ENCODE measurements around the gene C3AR1.
"Not testable (repeated sequence)": the region's sequence is repeated elsewhere in the genome, so short reads cannot be mapped to it uniquely, and the experiment has no call there.

Gene C3AR1

DNA sequence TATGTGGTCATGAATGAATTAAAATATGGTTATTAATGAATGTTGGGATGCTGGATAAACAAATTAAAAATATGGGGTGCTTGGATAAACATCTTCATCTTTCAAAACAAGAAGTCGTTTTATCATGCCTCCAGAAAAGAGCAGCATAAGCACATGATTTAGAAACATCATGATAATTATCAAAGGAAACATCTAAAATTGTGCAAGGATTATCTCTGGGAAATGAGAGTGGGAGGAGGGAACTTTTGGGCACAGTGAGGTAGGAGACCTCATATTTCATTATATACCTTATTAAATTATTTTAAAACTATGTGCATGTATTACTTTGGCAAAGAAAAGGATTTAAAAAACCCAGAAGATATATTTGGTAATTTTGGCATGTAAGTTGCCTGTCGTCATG lies 8.9 kb downstream of the C3AR1 start:
- no peak for DNase-seq (ENCODE audit: low read depth)

DNA sequence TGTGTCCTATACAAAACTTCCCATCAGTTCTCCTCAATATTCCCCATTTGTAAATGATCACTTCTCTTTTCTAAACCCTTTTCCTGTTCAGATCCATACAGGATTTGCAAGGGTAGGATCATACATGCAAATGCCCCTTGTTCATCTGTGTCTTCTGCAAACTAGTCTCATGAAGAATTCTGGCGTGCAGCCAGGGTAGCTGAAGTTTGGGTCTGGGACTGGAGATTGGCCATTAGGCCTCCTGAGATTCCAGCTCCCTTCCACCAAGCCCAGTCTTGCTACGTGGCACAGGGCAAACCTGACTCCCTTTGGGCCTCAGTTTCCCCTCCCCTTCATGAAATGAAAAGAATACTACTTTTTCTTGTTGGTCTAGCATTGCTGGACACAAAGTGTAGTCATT lies 11.3 kb downstream of the C3AR1 start:
- DNase-seq (ENCODE audit: low read depth): no peak

DNA sequence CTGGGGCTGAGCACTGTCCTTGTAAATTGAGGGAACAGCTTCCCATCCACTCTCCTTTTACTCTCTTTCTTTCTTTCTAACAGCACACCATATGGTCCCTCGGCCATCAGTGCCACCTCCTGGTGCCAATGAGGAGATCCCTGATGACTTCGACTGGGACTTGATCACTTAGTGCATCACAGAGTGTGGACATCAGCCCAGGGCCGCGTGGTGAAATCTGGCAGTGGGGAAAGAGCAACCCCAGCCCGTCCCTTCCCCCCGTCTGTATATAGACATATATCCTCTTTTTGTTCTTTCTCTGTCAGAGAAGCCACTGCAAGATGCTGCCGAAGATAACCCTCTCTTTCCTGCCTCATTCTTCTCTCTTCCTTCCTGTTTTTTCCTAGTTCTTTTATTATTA lies 13.5 kb downstream of the C3AR1 start:
- no peak for DNase-seq (ENCODE audit: low read depth)

DNA sequence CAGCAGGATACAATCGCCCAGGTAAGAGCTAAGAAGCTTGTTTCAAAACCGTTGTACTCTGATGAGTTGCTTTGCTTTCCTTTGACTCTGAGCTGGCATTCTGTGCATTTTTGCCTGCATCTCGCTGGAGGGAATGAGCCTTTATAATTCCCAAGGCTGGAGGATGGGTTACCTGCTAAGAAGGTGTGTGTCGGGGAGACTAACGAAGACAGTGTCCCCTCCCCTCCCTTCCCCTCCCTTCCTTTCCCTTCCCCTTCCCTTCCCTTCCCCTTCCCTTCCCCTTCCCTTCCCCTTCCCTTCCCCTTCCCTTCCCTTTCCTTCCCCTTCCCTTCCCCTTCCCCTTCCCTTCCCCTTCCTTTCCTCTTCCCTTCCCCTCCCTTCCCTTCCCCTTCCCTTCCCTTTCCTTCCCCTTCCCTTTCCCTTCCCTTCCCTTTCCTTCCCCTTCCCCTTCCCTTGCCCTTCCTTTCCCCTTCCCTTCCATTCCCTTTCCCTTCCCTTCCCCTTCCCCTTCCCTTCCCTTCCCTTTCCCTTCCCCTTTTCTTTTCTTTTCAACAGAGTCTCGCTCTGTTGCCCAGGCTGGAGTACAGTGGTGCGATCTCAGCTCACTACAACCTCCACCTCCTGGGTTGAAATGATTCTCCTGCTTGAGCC lies 15.4 kb downstream of the C3AR1 start:
- no peak for DNase-seq (ENCODE audit: low read depth)

DNA sequence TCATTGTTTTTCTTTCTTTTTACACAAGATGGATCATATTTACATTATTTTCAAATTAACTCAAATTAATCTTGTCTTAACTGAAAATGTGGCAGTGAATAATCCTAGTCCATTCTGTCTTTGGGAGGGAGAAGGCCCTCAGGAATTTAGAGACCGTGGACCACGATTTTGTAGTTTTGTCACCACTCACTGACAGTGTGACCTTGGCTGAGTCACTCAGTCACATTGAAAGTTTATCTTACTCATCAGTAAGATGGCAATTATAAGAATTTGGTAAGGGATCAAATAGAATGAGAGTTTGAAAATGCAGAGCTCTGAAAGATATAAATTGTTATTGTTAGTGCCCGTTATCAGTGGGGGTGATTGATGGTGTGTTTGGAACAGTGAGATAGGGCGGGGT lies 17.3 kb downstream of the C3AR1 start:
- no peak for DNase-seq (ENCODE audit: low read depth)

GRCh38 chr12:8047842-8048241 lies 18.3 kb downstream of the C3AR1 start:
- DNase-seq (ENCODE audit: low read depth): no peak

GRCh38 chr12:8045952-8046944 lies 19.9 kb downstream of the C3AR1 start:
- DNase-seq (ENCODE audit: low read depth): peak; percentile 70

DNA sequence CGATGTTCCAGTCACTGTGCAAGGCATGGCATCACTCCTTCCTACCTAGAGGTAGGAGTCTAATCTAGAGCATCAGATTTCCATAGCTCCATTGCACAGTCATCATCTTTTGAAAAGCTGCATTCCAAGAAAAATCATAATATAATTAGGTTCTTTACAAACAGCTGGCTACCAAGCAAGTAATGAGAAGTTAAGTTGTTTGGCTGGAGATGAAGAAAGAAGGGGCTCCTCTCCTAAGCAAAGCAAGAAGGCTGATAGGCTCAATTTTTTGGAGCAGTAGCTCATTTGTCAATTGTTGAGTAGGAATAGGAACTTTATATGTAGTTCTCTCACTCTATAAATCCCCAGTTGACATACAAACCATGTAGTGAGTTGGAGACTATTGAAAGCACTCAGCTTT lies 25.4 kb downstream of the C3AR1 start:
- no peak for DNase-seq (ENCODE audit: low read depth)

GRCh38 chr12:8038659-8039114 lies 27.5 kb downstream of the C3AR1 start:
- DNase-seq (ENCODE audit: low read depth): no peak

DNA sequence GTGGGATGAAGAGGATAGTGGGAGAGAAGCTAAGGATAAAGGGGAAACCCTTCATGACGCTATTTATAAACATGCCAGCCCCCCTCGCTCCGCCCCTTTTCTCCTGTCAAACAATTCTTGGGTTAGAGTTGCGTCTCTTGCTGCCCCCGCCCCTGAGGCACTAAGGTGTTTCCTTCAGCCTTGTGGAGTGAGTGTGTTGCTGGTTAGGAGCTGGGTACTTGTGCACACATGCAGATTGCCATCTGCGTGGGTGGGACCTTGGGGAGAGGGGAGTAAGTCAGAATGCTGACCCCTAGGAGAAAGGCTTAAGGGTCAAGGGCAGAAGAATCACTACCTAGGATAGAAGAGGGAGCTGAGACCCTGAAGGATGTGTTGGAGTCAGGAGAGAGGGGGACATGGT lies 28.2 kb downstream of the C3AR1 start:
- no peak for DNase-seq (ENCODE audit: low read depth)

DNA sequence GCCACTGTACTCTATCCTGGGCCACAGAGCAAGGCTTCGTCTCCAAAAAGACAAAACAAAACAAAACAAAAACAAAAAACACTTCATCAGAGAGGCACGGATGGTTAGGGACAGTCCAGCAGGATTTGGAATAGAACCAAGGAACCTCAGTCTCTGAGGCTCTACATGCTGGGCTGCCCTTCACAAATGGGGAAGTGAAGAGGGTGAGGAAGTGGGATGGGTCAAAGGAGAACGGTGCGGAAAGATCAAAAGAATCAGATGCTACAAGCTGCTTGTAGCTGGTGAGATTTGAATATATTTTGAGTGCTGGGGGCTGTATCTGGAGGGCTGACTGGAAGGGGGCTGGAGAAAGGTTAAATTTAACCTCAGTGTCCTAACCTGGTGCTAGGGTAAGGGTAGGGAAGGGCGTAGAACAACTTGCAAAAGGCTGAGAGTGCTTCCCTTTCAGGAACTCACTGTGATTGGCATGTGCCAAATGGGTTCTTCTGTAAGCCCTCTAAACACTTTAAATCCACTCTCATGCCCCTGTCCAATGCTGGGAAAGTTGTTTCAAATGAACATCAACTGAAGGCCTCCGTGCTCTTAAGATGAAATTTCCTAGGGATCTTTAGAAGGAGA lies 29.0 kb downstream of the C3AR1 start:
- DNase-seq (ENCODE audit: low read depth): no peak

DNA sequence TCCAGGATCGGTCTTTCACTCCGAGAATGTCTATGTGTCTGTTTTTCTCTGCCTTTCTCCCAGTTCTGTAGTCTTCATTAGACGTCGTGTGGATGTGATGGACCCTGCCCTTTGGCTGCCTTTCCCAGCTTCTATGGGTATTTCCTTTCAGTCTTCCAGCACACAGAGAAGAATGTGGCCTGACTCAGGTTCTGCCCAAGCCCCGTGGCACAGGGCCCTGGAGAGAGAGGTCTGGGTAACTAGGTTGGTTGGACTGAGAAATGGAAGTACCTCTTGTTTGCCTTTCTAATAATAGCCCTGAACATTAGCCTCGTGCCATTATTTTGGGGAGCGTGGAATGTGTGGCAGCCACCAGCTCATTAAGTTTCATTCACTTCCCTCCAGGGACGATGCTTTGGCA lies 29.8 kb downstream of the C3AR1 start:
- no peak for DNase-seq (ENCODE audit: low read depth)

GRCh38 chr12:8035440-8036010 lies 30.6 kb downstream of the C3AR1 start:
- DNase-seq (ENCODE audit: low read depth): no peak

DNA sequence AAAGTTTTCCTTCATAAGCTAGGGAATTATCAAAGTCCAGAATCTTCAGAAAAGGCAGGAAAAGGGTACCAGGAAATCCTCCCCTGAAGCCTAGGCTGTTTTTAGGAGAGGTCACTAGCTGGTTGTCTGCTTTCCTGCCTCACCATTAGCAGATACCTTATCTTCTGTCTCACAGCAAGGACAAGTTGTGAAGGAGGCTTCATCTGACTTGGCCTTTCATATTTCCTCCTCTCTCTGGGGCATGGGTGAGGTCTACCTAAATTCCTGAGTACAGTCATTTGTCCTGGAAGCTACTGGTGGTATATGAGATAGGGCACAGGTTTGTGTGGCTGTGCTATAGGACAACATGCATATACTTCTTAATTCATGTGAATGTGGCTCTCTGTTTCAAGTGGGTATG lies 31.4 kb downstream of the C3AR1 start:
- no peak for DNase-seq (ENCODE audit: low read depth)

DNA sequence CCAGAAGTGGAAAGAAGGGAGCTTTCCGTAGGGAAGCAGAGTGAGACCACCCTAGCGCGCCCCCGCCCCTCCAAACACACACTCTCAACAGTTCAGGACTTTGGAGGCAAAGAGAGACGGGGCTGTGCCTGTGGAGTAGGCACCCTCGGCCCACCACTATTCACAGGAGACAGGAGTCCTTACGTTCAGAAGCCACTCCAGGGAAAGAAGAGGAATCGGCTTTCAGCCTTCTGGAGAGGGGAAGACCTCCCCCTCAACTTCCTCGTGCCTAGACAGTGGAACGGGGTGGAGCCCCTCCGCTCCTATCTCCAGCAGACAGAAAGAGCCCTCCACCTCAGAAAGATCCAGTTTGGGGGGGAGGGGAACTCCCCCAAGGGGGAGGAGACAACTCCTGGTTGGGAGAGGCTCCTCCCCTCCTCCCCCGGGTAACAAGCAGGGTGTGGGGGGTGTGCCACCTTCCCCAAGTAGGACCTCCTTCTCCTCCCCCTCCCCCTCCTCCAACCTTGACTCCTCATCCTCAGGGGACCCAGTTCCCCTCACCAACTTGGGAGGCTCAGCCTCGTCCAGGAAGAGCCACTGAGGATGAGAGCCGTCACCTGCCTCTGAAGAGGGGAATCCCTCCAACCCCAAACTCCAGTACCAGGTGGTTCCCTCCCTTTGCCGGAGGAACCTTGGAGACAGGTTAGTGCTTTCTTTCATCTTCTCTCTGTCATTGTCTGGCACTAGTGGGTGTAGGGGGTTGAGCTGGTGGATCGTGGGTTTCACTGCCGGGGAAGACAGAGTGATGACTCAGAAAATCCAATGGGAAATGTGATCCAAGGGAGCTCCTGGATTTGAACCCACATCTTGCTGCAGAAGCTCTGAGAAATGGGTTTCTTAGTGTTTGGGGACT lies 32.8 kb downstream of the C3AR1 start:
- no peak for DNase-seq (ENCODE audit: low read depth)

GRCh38 chr12:8032242-8033152 lies 33.7 kb downstream of the C3AR1 start, which contains the start of gene FOXJ2:
TSS of gene FOXJ2 (plus strand) at chr12:8032716. CDS start at chr12:8039833, 7,117 bp downstream.
- peak; percentile 65 for DNase-seq (ENCODE audit: low read depth)

DNA sequence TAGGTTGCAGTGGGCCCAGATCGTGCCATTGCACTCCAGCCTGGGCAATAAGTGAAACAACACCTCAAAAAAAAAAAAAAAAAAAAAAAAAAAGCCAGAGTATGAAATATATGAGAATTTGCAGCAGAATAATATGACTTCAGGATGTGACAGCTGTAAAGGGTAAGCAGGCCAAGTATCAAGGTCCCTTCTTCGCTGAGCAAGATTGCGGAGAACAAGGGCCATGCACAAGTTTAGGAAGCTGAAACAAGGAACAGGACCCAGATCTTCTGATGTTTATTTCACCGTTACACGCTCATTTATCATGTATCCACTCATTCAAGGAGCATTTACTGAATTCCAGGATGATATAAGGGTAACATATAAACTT lies 34.3 kb downstream of the C3AR1 start:
- DNase-seq (ENCODE audit: low read depth): no peak

DNA sequence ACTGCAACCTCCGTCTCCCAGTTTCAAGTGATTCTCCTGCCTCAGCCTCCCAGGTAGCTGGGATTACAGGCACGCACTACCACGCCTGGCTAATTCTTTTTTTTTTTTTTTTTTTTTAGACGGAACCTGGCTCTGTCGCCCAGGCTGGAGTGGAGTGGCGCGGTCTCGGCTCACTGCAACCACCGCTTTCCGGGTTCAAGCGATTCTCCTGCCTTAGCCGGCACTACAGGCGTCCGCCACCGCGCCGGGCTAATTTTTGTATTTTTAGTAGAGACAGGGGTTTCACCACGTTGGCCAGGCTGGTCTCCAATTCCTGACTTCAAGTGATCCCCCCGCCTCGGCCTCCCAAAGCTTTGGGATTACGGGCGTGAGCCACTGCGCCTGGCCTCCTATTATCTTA lies 35.1 kb downstream of the C3AR1 start:
- DNase-seq (ENCODE audit: low read depth): not testable (repeated sequence)

GRCh38 chr12:8030189-8030588 lies 36.0 kb downstream of the C3AR1 start:
- no peak for DNase-seq (ENCODE audit: low read depth)

GRCh38 chr12:8028267-8028666 lies 37.9 kb downstream of the C3AR1 start:
- DNase-seq (ENCODE audit: low read depth): no peak
